GM12892 (cell line): ENCODE measurements around the gene CMPK1.

Experiments
- POLR2A ChIP-seq: IDR thresholded peaks from 2 replicates; pipeline ENCODE4 v1.6.1; 2011; ENCODE audit warnings: low read depth, low read length, control low read depth
- POLR2AphosphoS5 ChIP-seq: IDR thresholded peaks from 2 replicates; pipeline ENCODE4 v1.6.1; 2011; ENCODE audit warnings: low read depth, low read length, control low read depth
- TAF1 ChIP-seq: IDR thresholded peaks from 2 replicates; pipeline ENCODE4 v1.6.1; 2011; ENCODE audit warnings: low read depth, mild to moderate bottlenecking, control low read depth, low read length, borderline replicate concordance

DNA sequence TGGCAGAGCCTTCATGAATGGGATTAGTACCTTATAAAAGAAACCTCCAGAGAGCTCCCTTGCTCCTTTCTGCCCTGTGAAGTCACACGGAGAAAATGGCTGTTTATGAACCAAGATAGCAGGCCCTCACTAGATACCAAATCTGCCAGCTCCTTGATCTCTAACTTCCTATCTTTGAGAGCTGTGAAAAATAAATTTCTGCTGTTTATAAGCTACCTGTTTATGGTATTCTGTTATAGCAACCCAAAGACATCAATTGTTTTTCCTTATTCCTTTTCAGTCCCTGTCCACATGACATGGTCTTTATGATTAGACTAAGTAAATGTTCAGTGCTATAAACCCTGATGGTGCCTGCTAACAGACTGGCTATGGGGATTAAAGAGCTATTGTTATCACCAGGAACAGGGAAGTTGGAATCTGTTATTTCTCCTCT lies 10.0 kb upstream of the CMPK1 start:
- TF ChIP-seq POLR2A = no peak
- TF ChIP-seq POLR2AphosphoS5 = no peak
- no peak for TF ChIP-seq TAF1
